ENCODE results near the gene SPTAN1. TPM values are rescaled to one million over a fixed set of nuclear protein-coding genes. Genes with fewer than 3 reads are reported as not detected.
"Not testable (repeated sequence)": the region's sequence is repeated elsewhere in the genome, so short reads cannot be mapped to it uniquely, and the experiment has no call there.

The SPTAN1 gene
- total RNA-seq (2022) = 332 and 344 TPM in 2 replicates
- Bru-seq, nascent RNA = percentile 77 among the genes with signal in this experiment
- BruChase-seq, experiment 1, labeled RNA remaining after a 6-hour chase = percentile 93 among the genes with signal in this experiment
- percentile 84 among the genes with signal in this experiment for BruChase-seq, experiment 2, labeled RNA remaining after a 2-hour chase
- long read RNA-seq, full-length matches to known transcripts = 16 of 70 reads
- long read RNA-seq, partial matches to known transcripts = 45 of 70 reads
- long read RNA-seq, other reads (novel, unspliced or antisense) = 9 of 70 reads

DNA sequence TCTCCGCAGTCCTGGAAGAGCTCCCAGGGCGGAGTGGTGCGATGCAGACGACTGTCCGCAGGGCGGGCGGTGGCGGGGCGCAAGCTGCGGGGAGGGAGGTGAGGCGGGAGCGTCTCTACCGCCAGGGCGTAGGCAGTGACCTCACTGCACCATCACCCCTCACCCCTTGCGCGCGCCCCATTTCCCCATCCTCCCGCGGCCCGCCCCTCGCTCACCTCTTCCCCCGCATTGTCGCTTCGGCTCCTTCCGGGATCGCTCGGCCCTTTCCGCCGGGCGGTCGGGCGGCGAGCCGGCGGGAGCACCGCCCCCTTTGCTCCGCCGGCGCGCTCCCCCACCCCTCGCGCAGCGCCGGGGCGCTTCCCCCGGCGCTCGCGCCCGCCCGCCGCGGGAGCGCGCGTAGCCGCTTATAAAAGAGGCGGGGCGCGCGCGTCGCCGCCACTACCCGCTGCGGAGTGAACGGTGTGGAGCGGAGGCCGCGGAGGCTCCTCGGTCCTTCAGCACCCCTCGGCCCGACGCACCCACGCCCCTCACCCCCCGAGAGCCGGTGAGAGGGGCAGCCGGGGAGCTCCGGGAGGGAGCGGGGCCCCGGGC, at the start of gene SPTAN1:
Gene SPTAN1, plus strand, starts transcription at position 435 of the 591 bp plus-strand sequence. CDS start 14,154 bp downstream, outside the sequence.
- CTCF ChIA-PET = interaction anchor here (0.6 to 1.5 kb wide), 2 partner anchors 114 to 132 kb away, joined by 3 to 4 read pairs; no protein-coding TSS in a partner anchor
- DNase-seq = peak; percentile 85
- H3K4me3 Mint-ChIP-seq (ENCODE audit: low read depth, unreplicated experiment) = no peak within 1 kb of the TSS
- intact Hi-C loops (cut with micrococcal nuclease; ENCODE audit: unreplicated experiment) = loop anchor here (10.0 kb wide), 1 partner anchor 247 kb away; no protein-coding TSS in a partner anchor
- H3K9me3 Mint-ChIP-seq (ENCODE audit: low read depth, unreplicated experiment) = no peaks in the 10 kb centered on the region
- TF ChIP-seq, protein P1, sequence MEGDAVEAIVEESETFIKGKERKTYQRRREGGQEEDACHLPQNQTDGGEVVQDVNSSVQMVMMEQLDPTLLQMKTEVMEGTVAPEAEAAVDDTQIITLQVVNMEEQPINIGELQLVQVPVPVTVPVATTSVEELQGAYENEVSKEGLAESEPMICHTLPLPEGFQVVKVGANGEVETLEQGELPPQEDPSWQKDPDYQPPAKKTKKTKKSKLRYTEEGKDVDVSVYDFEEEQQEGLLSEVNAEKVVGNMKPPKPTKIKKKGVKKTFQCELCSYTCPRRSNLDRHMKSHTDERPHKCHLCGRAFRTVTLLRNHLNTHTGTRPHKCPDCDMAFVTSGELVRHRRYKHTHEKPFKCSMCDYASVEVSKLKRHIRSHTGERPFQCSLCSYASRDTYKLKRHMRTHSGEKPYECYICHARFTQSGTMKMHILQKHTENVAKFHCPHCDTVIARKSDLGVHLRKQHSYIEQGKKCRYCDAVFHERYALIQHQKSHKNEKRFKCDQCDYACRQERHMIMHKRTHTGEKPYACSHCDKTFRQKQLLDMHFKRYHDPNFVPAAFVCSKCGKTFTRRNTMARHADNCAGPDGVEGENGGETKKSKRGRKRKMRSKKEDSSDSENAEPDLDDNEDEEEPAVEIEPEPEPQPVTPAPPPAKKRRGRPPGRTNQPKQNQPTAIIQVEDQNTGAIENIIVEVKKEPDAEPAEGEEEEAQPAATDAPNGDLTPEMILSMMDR (IDR thresholded peaks at IDR 0.05; ENCODE audit: unreplicated experiment) = no peak
- peaks cover 2% of the 10 kb centered on the region for H3K36me3 Mint-ChIP-seq (ENCODE audit: insufficient read depth, unreplicated experiment)
- no TSS peak for BruUV-seq (replicated peaks)
- no peaks in the 10 kb centered on the region for H3K27me3 Mint-ChIP-seq (ENCODE audit: unreplicated experiment)
- H3K4me1 Mint-ChIP-seq (ENCODE audit: low read depth, unreplicated experiment) = peaks cover 6% of the 10 kb centered on the region
- peak within 1 kb of the TSS; percentile 85 for H3K27ac Mint-ChIP-seq (ENCODE audit: unreplicated experiment)

GRCh38 chr9:128503415-128503825, 49.0 kb upstream of the SPTAN1 start:
- CTCF ChIA-PET; intact Hi-C loops (cut with micrococcal nuclease; ENCODE audit: unreplicated experiment); H3K27me3 Mint-ChIP-seq (ENCODE audit: unreplicated experiment); H3K4me1 Mint-ChIP-seq (ENCODE audit: low read depth, unreplicated experiment); H3K27ac Mint-ChIP-seq (ENCODE audit: unreplicated experiment); BruUV-seq (replicated peaks); DNase-seq; H3K9me3 Mint-ChIP-seq (ENCODE audit: low read depth, unreplicated experiment): not testable (repeated sequence)
- H3K36me3 Mint-ChIP-seq (ENCODE audit: insufficient read depth, unreplicated experiment) = peaks cover 33% of the 10 kb centered on the region
- peak overlapping the region; percentile 98 for H3K4me3 Mint-ChIP-seq (ENCODE audit: low read depth, unreplicated experiment)

DNA sequence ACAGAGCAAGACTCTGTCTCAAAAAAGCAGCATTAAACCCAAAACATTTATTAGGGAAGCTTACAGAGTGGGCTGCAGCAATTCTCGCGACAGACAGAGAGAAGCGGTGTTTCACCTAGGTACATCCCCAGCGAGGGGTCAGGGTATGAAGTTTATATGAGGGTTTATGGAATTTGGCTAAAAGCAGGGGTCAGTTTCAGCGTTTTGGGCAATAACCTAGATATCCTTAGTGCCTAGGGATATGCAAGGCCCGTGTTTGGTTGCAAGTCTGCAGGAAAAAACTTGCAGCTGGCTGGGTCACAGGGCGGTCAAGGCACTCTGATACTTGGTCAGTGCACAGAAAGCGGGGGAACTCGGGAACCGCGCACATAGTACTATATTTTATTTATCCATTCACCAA, 48.5 kb upstream of the SPTAN1 start:
- Mint-ChIP-seq H3K4me1 (ENCODE audit: low read depth, unreplicated experiment) (no peaks in the 10 kb centered on the region), H3K9me3 (ENCODE audit: low read depth, unreplicated experiment) (no peaks in the 10 kb centered on the region), H3K36me3 (ENCODE audit: insufficient read depth, unreplicated experiment) (peaks cover 33% of the 10 kb centered on the region), H3K4me3 (ENCODE audit: low read depth, unreplicated experiment) (peak overlapping the region; percentile 98), H3K27me3 (ENCODE audit: unreplicated experiment) (no peaks in the 10 kb centered on the region), H3K27ac (ENCODE audit: unreplicated experiment) (no peak overlapping the region)
- TF ChIP-seq, protein P1 (IDR thresholded peaks at IDR 0.05; ENCODE audit: unreplicated experiment) = no peak
- CTCF ChIA-PET = no interaction called here
- intact Hi-C loops (cut with micrococcal nuclease; ENCODE audit: unreplicated experiment) = no loop called here
- BruUV-seq (replicated peaks) = no TSS peak
- peak; percentile 6 for DNase-seq

DNA sequence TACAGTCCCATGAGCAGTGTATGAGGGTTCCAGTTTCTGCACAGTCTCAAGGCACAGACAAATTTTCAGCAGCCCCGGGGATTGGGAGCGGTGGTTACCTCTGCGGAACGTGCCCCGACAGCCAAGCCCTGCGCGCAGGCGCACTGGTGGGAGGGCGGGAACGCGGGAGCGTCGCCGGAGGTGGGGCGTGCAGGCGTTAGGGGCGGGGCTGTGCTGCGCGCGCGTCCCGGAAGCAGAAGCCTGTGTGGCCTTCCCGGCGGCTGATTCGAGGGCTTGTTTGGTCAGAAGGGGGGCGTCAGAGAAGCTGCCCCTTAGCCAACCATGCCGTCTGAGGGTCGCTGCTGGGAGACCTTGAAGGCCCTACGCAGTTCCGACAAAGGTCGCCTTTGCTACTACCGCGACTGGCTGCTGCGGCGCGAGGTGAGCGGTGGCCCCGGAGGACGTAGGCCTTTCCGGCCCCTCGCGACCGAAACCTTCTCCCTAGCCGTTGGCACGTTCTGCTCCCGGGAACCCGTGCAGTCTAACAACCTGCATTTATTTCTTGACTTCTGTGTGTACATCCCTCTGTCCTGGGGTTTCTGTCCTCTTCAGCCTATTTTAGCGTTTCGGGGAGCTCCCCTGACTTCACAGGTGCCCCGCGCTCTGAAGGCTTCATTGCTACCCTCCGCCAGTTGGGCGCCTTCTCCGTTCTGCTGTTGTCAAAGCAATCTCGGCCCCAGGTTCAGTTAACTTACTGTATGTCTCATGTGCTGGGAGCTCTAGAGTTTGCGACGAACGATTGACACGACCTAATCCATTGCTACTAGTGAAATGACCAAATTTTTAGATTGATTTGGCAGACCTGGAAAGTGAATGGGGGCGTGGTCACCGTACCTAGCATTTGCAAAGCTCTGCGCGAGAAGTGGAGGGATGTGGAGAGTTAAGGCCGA, 47.6 kb upstream of the SPTAN1 start, which contains the start of gene GLE1:
Gene GLE1, plus strand, starts transcription at position 235 of the 929 bp plus-strand sequence. Its CDS starts 87 bp downstream, at position 322.
- DNase-seq = peak; percentile 94
- no peaks in the 10 kb centered on the region for H3K27me3 Mint-ChIP-seq (ENCODE audit: unreplicated experiment)
- H3K4me3 Mint-ChIP-seq (ENCODE audit: low read depth, unreplicated experiment) = peak within 1 kb of the TSS; percentile 98
- H3K4me1 Mint-ChIP-seq (ENCODE audit: low read depth, unreplicated experiment) = no peaks in the 10 kb centered on the region
- no peaks in the 10 kb centered on the region for H3K9me3 Mint-ChIP-seq (ENCODE audit: low read depth, unreplicated experiment)
- no TSS peak for BruUV-seq (replicated peaks)
- H3K27ac Mint-ChIP-seq (ENCODE audit: unreplicated experiment) = peak within 1 kb of the TSS; percentile 81
- CTCF ChIA-PET = interaction anchor here (1.0 kb wide), 1 partner anchor 142 kb away, joined by 4 read pairs; no protein-coding TSS in a partner anchor
- intact Hi-C loops (cut with micrococcal nuclease; ENCODE audit: unreplicated experiment) = no loop called here
- H3K36me3 Mint-ChIP-seq (ENCODE audit: insufficient read depth, unreplicated experiment) = peaks cover 35% of the 10 kb centered on the region
- TF ChIP-seq, protein P1 (IDR thresholded peaks at IDR 0.05; ENCODE audit: unreplicated experiment) = no peak

All from Calu3 (cell line).